Effector CD8-positive, alpha-beta T cell (primary cell): ENCODE data around the gene HMCN1.
"Not testable (repeated sequence)": the region's sequence is repeated elsewhere in the genome, so short reads cannot be mapped to it uniquely, and the experiment has no call there.

Experiments
- DNase-seq: peaks from one replicate; lab custom pipeline; 2025; lab: John Stamatoyannopoulos, UW

HMCN1 gene

DNA sequence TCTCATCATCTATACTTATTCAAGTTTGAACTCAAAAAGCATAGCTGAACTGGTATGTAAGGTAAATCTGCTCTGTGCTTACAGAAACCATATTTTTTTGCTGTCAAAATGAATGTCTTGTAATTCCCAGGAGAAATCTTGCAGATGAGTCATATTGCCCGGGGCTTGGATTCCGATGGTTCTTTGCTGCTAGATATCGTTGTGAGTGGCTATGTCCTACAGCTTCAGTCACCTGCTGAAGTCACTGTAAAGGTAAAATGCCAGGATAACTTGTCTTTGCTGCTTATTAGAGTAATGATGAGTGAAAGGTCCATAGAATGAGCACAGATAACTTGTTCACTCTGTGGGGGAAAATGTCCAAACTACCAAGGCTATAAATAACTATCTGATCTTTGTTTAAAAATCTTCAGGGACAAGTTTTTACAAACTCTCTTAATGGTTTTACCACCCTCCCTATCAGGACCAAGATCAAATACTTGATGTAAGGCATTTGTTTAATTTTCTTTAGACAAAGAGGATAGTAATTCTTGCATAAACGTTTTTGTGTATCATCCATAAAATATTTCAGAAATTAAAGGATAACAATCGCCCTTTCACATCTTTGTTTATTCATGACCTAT is 418.5 kb downstream of the HMCN1 start:
- no peak for DNase-seq

- DNase-seq, result no peak
Measured at GRCh38 chr1:186154651-186155050, 420.5 kb downstream of the HMCN1 start.

DNA sequence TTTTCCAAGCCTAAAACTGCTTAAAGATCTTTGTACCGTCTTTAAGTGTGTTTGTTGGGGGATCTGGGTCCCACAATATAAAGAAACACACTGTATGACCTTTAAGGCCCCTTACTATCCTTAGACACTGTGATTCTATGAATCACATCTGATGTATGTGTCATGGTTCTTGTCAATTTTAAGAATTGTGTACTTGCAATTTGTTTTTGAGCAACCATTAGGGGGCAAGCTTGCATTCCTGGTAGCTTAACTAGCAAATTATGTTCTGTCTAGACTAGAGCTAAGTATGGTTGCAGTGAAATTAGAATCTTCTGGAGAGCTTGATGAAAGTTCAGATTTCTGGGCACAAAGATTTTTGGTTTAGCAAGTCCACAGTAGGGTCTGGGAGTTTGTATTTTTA is 421.4 kb downstream of the HMCN1 start:
- no peak for DNase-seq

GRCh38 chr1:186162895-186163294 is 428.7 kb downstream of the HMCN1 start:
- not testable (repeated sequence) for DNase-seq

- no peak for DNase-seq
Measured at GRCh38 chr1:186164773-186165172, 430.6 kb downstream of the HMCN1 start.

- DNase-seq, result no peak
Measured at GRCh38 chr1:186165303-186165702, 431.1 kb downstream of the HMCN1 start.

DNA sequence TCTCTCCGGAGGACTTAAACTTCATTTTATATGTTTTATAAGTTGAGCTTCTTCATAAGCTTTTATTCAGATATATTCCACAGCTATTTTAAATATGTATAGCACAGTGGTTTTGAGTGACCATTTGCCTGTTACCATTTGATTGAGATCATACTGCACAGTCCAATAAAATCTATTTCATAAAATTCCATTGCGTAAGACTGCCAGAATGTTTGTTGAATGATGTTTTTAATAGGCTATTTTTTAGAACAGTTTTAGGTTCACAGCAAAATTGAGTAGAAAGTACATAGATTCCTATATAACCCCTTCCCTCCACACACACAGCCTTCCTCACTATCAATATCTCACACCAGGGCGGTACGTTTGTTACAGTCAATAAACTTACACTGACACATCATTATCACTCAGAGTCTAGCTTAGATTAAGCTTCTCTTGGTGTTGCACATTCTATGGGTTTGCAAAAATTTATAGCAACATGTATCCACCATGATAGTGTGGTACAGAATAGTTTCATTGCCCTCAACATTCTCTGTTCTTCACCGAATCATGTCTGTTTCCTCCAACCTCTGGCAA is 433.0 kb downstream of the HMCN1 start:
- DNase-seq, result no peak

GRCh38 chr1:186175588-186175987 is 441.4 kb downstream of the HMCN1 start:
- no peak for DNase-seq

GRCh38 chr1:186178426-186179043 is 444.3 kb downstream of the HMCN1 start:
- DNase-seq, result no peak

- no peak for DNase-seq
Measured at GRCh38 chr1:186179231-186179630, 445.0 kb downstream of the HMCN1 start.

DNA sequence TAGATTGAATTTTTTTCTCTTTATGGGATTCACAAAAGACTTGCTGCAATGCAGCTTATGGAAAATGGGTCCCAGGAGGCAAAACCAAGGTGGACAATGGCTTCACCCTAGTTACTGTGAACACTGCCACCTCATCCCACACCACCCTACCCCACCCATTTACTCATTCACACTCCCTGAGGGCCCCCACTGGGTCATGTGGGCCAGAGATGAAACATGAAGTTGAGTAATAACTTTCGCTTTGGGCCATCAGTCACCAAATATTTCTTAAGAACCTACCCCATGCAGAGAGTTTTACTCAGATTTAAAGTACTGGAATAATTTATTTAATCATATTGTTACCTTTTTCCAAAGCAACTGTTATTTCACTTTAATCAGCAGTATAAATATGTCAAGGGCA is 449.0 kb downstream of the HMCN1 start:
- DNase-seq, result no peak

GRCh38 chr1:186183970-186184628 is 449.9 kb downstream of the HMCN1 start:
- no peak for DNase-seq

GRCh38 chr1:186186251-186186650 is 452.1 kb downstream of the HMCN1 start:
- DNase-seq, result not testable (repeated sequence)

DNA sequence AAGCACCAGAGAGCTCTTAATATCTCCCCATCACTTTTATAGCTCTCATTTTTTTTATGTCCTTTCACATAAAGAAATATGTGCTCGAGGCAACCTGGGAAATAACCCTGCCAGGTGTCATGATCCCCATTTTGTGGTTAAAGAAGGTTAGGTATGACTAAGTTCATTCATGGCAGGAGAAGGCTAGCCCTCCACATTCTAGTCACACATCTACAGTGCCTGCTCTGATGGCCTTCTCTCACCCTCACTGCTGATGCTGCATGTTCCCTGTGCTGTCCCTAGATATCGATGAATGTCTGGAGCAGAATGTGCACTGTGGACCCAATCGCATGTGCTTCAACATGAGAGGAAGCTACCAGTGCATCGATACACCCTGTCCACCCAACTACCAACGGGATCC is 453.4 kb downstream of the HMCN1 start:
- DNase-seq, result no peak

GRCh38 chr1:186188004-186188539 is 453.9 kb downstream of the HMCN1 start:
- no peak for DNase-seq

- DNase-seq, result no peak
Measured at GRCh38 chr1:186188736-186189135, 454.5 kb downstream of the HMCN1 start.

DNA sequence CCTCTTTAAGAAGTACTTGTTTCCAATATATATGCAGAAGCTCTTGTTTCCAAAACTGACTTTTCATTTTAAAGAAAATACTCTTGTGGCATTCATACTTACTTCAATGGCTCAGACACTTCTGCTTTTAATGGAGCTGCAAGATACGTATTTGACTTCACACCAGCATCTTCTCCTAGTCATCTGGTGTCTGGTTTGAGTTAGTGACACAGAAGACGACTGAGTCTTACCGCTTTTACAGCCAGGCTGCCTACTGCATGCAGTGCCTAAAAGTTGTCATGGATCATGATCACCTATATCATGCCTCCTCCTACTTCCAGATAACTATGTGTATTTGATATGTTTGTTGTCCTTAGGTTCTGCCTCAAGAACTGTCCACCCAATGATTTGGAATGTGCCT is 455.0 kb downstream of the HMCN1 start:
- DNase-seq, result no peak

GRCh38 chr1:186191511-186191910 is 457.3 kb downstream of the HMCN1 start:
- DNase-seq, result no peak

DNA sequence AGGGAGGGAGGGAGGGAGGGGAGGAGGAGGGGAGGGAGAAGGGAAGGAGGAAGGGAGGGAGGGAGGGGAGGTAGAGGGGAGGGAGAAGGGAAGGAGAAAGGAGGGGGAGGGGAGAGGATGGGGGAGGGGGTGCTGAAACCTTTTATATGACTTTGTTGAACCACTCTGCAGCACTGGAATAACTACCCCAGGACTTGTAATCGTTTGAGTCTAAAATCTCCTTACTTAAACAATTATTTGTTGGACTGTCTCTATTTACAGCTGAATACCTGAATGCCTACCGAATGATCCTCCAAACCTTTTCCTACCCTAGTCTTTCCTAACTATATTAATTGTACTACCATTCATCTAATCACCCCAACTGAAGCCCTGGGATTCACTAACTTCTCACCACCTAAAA is 459.0 kb downstream of the HMCN1 start:
- DNase-seq, result no peak

DNA sequence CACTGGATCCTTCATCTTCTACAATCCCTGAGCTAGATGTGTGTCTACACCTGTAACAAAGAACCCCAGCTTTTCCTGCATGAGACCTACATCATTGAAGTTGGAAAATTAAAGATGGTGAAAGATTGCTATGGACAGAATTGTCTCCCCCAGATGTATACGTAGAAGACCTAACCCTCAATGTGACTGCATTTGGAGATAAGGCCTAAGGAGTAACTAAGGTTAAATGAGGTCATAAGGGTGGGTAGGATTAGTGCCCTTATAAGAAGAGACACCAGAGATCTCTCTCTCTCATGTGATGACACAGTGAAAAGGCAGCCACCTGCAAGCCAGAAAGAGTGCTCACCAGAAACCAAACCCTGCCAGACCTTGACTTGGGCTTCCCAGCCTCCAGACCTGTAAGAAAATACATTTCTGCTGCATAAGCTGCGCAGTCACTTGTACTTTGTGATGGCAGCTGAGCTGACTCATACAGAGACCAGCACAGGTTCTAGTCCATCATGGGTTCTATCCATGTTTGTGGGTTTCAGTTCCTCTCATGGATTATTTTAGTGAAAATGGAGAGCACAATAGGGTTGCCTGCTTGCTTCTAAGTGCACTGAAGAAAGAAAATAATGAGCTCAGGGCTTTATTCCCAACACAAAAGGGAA is 460.0 kb downstream of the HMCN1 start:
- no peak for DNase-seq

GRCh38 chr1:186195377-186195931 is 461.3 kb downstream of the HMCN1 start:
- DNase-seq, result no peak

DNA sequence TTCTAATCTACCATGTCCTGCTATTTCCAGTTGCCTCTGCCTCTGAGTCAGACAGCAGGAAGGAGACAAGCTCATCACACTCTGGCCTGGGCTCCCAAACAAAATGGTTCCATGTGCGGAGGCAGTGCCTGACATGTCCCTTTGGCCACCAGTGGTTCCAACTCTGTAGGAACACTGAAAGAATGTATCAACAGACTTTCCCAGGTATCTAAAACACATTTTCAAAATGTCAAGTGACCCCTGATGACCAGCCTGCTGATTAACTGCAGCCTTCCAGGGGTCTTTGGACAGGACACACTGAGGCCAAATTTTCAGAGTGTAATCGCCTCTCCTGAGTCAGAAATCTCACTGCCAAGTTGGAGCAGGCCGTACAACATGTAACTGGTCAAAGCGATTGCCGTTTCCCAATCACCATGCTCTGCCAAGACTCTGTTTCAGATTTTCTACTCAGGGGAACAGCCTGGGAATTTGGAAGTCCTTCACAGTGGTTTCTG is 468.1 kb downstream of the HMCN1 start:
- DNase-seq, result no peak
